RPMI7951 (cell line): ENCODE measurements around the gene PSAT1. TPM values are rescaled to one million over a fixed set of nuclear protein-coding genes. Genes with fewer than 3 reads are reported as not detected.

Experiments used
- DNase-seq: peaks from one replicate; pipeline ENCODE4 v3.0.0-alpha.2; 2012; ENCODE audit warnings: low read depth
- total RNA-seq: library from RNA; depleted of rRNA; stranded (reverse); fragments of >200 nt; shearing (Covaris generic); gene quantifications from 2 replicates; pipeline ENCODE4 v1.2.3, GENCODE V29; 2014

Gene PSAT1
- total RNA-seq, 1 experiment from 2014 or later, result 57.4 TPM

- no peak for DNase-seq
Observed at GRCh38 chr9:78316166-78316892, 19.4 kb downstream of the PSAT1 start.

- no peak for DNase-seq
Observed at GRCh38 chr9:78319197-78320029, 22.5 kb downstream of the PSAT1 start.

- DNase-seq, result no peak
Observed at GRCh38 chr9:78320030-78320693, 23.2 kb downstream of the PSAT1 start.

- DNase-seq, result no peak
Observed at GRCh38 chr9:78320875-78321496, 24.1 kb downstream of the PSAT1 start.

GRCh38 chr9:78321505-78321904 lies 24.6 kb downstream of the PSAT1 start:
- no peak for DNase-seq

- no peak for DNase-seq
Observed at GRCh38 chr9:78324068-78324650, 27.2 kb downstream of the PSAT1 start.

- DNase-seq, result no peak
Observed at GRCh38 chr9:78324682-78325081, 27.8 kb downstream of the PSAT1 start.

- DNase-seq, result peak; percentile 30
Observed at GRCh38 chr9:78325343-78325742, 28.4 kb downstream of the PSAT1 start.

- no peak for DNase-seq
Observed at GRCh38 chr9:78325846-78326360, 29.0 kb downstream of the PSAT1 start.

GRCh38 chr9:78326564-78326963 lies 29.6 kb downstream of the PSAT1 start:
- no peak for DNase-seq

- DNase-seq, result no peak
Observed at GRCh38 chr9:78332381-78332780, 35.5 kb downstream of the PSAT1 start.

GRCh38 chr9:78348848-78349247 lies 51.9 kb downstream of the PSAT1 start:
- no peak for DNase-seq

- DNase-seq, result no peak
Observed at GRCh38 chr9:78351816-78352215, 54.9 kb downstream of the PSAT1 start.

- DNase-seq, result no peak
Observed at GRCh38 chr9:78354324-78354973, 57.5 kb downstream of the PSAT1 start.

GRCh38 chr9:78354989-78355388 lies 58.1 kb downstream of the PSAT1 start:
- no peak for DNase-seq

GRCh38 chr9:78356634-78357033 lies 59.7 kb downstream of the PSAT1 start:
- DNase-seq, result no peak

GRCh38 chr9:78357165-78357873 lies 60.4 kb downstream of the PSAT1 start:
- no peak for DNase-seq

GRCh38 chr9:78358329-78359051 lies 61.6 kb downstream of the PSAT1 start:
- no peak for DNase-seq

GRCh38 chr9:78363221-78363620 lies 66.3 kb downstream of the PSAT1 start:
- no peak for DNase-seq
